ENCODE data around the gene PRKCB.

GRCh38 chr16:24216961-24217360, 381.2 kb downstream of the PRKCB start:
- TF ChIP-seq, protein P1, sequence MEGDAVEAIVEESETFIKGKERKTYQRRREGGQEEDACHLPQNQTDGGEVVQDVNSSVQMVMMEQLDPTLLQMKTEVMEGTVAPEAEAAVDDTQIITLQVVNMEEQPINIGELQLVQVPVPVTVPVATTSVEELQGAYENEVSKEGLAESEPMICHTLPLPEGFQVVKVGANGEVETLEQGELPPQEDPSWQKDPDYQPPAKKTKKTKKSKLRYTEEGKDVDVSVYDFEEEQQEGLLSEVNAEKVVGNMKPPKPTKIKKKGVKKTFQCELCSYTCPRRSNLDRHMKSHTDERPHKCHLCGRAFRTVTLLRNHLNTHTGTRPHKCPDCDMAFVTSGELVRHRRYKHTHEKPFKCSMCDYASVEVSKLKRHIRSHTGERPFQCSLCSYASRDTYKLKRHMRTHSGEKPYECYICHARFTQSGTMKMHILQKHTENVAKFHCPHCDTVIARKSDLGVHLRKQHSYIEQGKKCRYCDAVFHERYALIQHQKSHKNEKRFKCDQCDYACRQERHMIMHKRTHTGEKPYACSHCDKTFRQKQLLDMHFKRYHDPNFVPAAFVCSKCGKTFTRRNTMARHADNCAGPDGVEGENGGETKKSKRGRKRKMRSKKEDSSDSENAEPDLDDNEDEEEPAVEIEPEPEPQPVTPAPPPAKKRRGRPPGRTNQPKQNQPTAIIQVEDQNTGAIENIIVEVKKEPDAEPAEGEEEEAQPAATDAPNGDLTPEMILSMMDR (IDR thresholded peaks at IDR 0.05; ENCODE audit: poor library complexity), result no peak
- no peak for TF ChIP-seq EZH2phosphoT487 (IDR thresholded peaks at IDR 0.05; ENCODE audit: low read depth, severe bottlenecking, unreplicated experiment)
